Esophagus muscularis mucosa (tissue), 4 donors: Measurements from ENCODE around the gene IL36B.

Experiments used
- CTCF ChIP-seq, 3 experiments: fragments of 200-600 bp in 2 of 3; fragments of 450-650 bp in 1 of 3; sonication (generic) in 2 of 3; IDR thresholded peaks; one replicate each; pipeline ENCODE4 v1.5.1; 2017 to 2019; ENCODE audit warnings: antibody characterized with exemption in 3 of 3, mild to moderate bottlenecking in 2 of 3, moderate library complexity in 1 of 3
- EP300 ChIP-seq: sonication (generic); formaldehyde crosslinking; IDR thresholded peaks from one replicate; pipeline ENCODE4 v1.6.1; 2017; ENCODE audit warnings: antibody characterized with exemption
- POLR2AphosphoS5 ChIP-seq, 2 donors: sonication (generic); formaldehyde crosslinking; IDR thresholded peaks; one replicate each; pipeline ENCODE4 v1.6.1; 2017; ENCODE audit warnings: antibody characterized with exemption in 2 of 2

DNA sequence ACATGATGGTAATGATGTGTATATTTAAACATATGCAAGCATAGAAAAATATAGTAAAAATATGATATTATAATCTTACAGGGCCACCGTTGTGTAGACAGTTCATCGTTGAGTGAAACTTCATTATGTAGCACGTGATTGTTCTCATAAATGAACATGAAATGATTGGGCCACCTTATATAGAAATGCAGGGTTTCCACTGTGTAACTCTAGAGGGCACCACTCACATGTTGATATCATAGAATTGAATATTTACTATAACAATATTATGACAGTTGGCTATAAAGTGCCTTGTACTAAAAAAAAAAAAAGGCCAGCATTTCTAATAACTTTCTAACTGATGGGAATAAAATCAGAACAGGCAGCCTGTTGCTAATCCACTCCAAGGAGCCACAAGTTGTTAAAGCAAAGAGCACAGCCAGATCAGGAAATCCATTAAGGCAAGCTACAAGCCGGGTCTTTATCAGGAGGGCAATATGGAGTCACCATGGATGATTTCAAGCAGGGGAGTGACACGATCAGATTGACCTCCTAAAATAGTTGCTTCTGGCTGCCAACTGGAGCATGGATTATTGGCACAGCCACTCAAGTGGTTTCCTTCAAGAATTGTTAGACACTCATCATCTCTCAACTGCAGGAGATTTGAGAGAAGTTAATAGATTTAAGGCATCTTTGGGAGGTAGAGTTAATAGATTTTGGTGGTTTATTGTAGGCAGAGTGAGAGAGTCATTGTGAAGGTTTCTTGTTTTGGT, 31.8 kb upstream of the IL36B start:
- no peak for TF ChIP-seq CTCF (IDR thresholded peaks at IDR 0.05)
- no peak for TF ChIP-seq EP300
- no peak for TF ChIP-seq POLR2AphosphoS5 (IDR thresholded peaks at IDR 0.05)
